GM18867 (cell line): ENCODE results near the gene PPP1R14B.

Source experiments
- ATAC-seq: cut with Tn5 transposase; IDR thresholded peaks from one replicate; pipeline ENCODE4 v1.9.1; 2021; ENCODE audit warnings: mild to moderate bottlenecking, moderate library complexity; ENCODE audit not compliant: unreplicated experiment

Gene PPP1R14B

DNA sequence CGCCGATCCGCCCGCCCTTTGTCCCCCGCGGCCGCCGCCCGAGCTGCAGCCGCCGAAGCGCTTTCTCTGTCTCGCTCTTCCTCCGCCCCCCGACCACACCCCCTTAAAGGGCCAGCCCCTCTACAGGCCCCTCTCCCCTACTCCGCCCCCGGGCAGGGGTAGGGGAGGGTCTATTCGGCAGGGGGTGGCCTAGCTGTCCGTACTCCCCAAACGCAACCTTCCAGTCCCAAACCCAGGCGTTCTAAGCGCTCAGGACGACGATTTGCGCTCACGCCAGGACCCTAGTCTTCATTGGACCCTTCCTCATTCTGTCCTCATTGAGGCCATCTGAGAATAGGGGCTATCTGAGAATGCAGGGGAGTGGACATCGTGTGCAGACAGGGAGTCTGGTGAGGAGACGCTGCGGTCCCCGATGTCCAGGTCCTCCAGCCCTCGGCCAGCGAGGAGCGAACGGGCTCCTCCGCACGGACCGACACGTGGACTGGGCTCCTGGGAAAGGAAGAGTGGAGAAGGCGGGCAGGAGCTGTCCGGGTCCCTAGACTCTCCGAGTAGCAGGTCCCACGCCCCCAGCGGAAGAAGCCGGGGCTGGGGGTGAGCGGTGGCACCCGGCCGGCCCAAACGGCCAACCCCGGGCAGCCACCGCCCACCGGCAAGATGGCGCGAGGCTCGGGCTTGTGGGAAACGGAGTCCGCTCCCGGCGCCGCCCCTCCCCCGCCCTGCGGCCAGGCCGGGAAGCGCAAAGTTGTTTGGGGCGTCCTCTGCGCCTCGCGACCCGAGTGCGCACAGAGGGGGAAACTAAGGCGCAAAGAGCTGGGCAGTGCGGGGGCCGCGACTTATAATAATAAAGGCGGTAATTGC lies at the start of gene PPP1R14B:
TSS of gene PPP1R14B (minus strand) at position 73 of the 858 bp plus-strand sequence. CDS start 270 bp downstream, outside the sequence.
- peak; percentile 38 for ATAC-seq

GRCh38 chr11:64296236-64296635 lies 49.5 kb upstream of the PPP1R14B start:
- no peak for ATAC-seq

GRCh38 chr11:64295760-64296159 lies 49.0 kb upstream of the PPP1R14B start:
- ATAC-seq: no peak

DNA sequence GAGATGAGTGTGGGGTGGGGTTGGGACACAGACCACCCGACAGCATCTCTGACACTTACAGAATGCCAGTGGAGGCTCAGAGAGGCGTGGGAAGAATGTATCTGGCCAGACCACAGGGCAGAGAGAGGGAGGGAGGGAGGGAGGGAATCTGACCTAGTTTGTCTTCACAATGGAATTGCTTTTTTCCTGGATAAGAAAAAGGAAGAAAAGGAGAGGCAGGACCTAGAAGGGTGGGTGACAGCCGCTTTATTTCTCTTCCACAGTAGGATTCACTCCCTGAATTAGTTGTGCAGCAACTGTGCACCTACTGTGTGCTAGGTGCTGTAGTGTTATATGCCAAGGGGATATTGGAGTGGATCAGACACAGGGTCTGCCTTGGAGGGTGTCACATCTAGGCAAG lies 48.0 kb upstream of the PPP1R14B start:
- ATAC-seq: no peak

GRCh38 chr11:64292460-64293254 lies 45.9 kb upstream of the PPP1R14B start:
- no peak for ATAC-seq

GRCh38 chr11:64291752-64292459 lies 45.2 kb upstream of the PPP1R14B start:
- ATAC-seq: no peak

DNA sequence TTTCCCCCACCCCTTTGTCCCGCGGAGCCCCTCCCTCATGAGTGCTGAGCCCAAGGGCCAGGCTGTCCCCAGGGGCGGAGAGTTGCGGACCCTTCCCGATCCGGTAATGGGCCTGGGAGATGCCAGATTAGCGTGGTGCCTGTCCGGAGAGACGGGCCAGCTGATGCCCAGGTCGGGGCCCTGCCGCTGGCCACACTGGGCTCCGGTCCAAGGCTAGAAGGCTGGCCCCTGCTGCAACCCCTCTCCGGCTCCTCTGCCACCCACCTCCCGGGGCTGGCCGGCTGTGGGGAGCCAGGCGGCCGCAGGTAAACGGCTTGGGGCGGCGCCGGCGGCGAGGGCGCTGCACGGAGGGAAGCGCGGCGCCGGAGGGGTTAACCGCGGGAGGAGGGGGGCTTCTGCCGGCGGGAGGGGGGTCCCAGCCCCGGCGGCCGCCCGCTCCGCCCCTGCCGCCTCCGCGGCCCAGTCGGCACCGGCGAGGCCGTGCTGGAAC lies 44.6 kb upstream of the PPP1R14B start, which contains the start of gene KCNK4:
TSS of gene KCNK4 (plus strand) at position 41 of the 490 bp plus-strand sequence. CDS start 1,717 bp downstream, outside the sequence.
- no peak for ATAC-seq

DNA sequence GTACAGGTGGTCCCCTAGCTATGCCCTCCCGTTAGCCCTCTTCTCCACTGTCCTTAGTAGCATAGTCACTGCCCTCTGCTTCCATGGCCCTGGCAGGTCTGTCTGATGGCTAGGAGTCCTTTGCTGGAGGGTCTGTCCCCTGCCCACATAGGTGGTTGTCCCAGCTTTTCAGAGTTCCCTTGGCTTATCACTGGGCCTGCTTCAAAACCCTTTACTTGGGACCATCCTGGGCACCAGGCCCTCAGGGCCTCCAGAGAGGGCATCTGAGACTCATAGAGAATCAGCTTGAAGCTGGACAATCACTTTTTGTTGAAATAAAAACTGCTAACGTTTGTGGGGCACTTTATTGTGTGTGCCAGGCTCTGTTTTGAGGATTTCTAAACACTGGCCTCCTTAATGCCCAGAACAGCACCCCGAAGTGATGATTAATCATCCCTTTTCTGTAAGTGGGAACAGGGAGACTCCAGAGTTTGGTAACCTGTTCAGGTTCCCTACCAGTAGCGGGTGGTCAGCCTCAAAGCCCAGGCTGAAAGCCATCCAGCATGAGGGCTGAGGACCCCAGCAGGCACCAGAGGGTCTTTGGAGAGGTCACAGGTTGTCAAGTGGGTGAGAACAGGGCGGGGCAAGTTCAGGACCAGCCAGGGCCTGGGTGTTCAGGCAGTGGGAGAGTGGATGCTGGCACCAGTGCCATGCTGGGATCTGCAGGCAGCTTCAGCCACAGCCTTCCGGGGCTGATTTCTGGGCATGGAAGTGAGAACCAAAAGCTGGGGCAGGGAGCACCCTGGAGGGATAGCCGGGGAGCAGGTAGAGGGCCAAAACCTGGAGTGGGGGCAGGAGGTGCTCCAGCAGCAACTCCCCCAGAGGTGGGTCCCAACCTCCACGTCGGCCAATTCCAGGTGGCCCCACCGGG lies 43.9 kb upstream of the PPP1R14B start:
- no peak for ATAC-seq

DNA sequence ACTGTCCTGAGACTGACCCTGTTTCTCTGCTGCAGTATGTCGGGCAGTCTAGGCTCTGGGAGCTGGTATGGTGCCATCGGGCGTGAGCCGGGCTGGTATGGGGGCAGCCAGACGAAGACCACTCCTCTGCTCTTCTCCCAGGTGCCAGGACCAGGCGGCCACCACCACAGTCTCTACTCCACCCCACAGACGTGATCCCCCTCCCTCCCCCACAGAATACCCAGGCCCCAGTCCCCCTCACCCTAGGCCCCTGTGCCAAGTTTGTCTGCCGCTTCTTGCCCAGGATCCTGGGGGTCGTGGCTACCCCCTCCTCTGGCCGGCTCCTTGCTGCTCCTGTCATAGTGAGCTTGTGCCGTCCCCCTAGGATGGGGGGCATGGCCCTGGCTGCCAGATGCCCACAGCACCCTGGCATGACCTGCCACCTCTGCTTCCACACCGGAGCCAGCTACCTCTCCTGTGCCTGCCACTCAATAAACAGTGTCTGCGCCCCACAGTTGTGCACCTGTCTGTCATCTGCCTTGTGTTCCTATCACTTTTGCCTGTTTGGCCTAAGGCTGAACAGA lies 42.3 kb upstream of the PPP1R14B start:
- no peak for ATAC-seq

GRCh38 chr11:64288353-64288750 lies 41.6 kb upstream of the PPP1R14B start:
- ATAC-seq: no peak

DNA sequence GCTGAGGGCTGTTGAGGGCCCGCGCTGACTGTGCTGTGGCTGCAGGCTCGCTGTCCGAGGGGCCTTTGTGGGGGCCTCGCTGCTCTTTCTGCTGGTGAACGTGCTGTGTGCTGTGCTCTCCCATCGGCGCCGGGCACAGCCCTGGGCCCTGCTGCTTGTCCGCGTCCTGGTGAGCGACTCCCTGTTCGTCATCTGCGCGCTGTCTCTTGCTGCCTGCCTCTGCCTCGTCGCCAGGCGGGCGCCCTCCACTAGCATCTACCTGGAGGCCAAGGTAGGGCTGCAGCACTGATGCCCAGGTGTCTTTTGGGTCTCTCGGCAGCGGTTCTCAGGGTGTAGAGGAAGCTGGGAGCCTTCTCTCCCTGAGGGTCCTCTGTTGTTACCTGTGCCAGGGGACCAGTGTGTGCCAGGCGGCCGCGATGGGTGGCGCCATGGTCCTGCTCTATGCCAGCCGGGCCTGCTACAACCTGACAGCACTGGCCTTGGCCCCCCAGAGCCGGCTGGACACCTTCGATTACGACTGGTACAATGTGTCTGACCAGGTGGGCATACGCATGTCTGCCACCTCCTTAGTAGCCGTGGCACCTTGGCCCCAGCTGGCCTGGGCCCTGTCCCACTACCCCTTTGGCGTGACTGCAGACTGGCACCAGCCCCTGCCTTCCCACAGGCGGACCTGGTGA lies 41.1 kb upstream of the PPP1R14B start:
- ATAC-seq: no peak

DNA sequence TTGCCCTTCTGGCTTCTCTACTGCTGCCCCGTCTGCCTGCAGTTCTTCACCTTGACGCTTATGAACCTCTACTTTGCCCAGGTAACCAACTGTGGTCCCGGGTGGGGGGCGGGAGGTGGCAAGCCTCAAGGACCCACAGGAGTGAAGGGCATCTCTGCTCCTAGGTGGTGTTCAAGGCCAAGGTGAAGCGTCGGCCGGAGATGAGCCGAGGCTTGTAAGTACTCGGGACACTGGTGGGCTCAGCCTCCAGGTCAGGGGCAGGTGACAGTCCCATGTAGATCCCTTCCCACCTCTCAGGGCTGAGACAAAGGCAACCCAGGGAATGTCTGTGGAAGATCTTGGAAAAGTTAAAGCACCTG lies 40.0 kb upstream of the PPP1R14B start:
- ATAC-seq: no peak

DNA sequence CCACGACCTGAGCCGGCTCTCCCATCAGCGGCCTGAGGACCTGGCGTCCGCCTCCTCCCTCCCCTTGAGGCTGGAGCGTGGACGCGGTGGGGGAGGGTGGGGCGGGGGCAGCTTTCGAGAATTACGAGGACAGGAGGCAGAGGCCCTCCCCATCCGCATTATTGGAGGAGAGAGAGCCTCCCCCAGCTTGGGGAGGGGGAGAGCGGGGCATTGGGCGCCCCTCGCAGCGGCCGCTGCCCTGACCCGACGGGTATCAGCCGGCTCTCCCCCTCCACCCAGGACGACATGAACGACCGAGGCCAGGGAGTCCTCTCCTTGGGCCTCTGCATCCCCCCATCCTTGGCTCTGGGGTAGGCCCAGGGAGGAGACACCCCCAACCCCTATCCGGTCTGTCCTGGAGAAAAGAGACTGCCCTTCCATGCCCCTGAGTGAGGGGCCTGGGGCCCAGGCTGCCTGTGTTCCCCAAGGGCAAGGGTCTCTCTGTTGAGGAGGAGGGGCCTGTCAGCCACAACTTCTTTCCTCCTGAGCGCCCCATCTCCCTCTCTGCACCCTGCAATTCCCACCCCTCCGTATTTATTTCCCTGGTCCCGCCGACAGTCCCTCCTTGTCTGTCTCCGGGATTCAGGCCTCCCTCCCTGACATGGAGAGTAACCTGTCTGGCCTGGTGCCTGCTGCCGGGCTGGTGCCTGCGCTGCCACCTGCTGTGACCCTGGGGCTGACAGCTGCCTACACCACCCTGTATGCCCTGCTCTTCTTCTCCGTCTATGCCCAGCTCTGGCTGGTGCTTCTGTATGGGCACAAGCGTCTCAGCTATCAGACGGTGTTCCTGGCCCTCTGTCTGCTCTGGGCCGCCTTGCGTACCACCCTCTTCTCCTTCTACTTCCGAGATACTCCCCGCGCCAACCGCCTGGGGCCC lies 39.4 kb upstream of the PPP1R14B start:
- ATAC-seq: peak; percentile 0

DNA sequence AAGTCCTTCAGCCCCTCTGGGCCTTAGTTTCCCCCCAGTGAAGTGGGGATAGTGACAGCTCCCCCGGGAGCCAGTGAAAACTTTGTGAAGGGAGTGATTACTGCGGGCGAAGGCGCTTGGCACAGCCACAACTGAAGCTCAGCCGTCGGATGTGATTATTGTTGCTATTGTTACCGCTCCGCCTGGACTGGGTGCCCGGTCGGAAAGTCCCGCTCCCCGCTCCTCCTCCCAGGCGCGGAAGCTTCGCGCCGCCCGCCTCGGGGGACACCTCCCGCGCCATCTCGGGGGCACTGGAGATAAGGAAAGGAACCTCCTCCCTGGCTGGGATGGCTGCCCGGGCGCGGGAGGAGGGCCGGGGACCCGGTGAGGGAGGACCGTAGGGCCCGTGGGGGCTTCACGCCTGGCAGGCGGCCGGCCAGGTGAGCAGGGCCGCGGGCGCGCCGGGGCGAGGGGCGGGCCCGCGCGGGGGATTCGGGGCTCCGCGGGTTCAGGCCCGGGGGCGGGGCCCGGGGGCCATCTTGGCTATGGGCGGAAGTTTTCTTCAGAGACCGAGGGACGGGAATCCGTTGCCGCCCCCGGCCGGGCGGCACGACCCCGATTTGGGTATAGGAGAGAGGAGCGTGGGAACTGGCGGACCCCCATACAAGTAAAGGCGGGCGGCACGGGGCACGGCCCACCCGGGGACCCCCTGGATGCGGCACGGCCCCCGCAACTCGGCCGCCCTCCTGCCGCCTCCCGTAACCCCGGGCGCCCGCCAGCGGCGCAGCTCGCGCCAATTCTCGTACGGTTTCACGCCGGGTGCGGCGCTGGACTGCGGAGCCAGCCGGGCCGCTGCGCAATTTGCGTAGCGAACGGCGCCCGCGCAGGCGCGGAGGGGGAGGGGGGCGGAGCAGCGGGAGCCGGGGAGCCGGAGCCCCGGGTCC lies 38.5 kb upstream of the PPP1R14B start, which contains the start of gene GPR137:
TSS of gene GPR137 (plus strand) at position 887 of the 923 bp plus-strand sequence. CDS start 677 bp downstream, outside the sequence.
- peak; percentile 61 for ATAC-seq

GRCh38 chr11:64284048-64284961 lies 37.6 kb upstream of the PPP1R14B start, which contains the start of gene BAD:
Gene BAD (minus strand): TSS chr11:64284665. CDS start chr11:64284368, 297 bp downstream.
- ATAC-seq: peak; percentile 71

- ATAC-seq: no peak
Observed at GRCh38 chr11:64283092-64283491, 36.3 kb upstream of the PPP1R14B start.
